Skeletal muscle tissue (tissue), 4 donors: ENCODE measurements around the gene PKHD1. TPM values are rescaled to one million over a fixed set of nuclear protein-coding genes. Genes with fewer than 3 reads are reported as not detected.

Experiments used
- H3K27ac ChIP-seq: one replicate; pipeline ENCODE4 v1.7.0; 2013; ENCODE audit warnings: mild to moderate bottlenecking, low read depth, low read length, inconsistent platforms
- H3K27me3 ChIP-seq, 3 donors: one replicate each; pipeline ENCODE4 v1.7.0; 2013; ENCODE audit warnings: low read length in 3 of 3; ENCODE audit not compliant: control insufficient read depth in 3 of 3, insufficient read depth in 3 of 3
- H3K36me3 ChIP-seq, 3 donors: one replicate each; pipeline ENCODE4 v1.7.0; 2013; ENCODE audit warnings: low read length in 3 of 3; ENCODE audit not compliant: control insufficient read depth in 3 of 3, insufficient read depth in 3 of 3
- H3K4me1 ChIP-seq, 3 donors: one replicate each; pipeline ENCODE4 v1.7.0; 2013; ENCODE audit warnings: low read length in 3 of 3, mild to moderate bottlenecking in 3 of 3; ENCODE audit not compliant: control insufficient read depth in 3 of 3, insufficient read depth in 3 of 3
- H3K4me3 ChIP-seq, 3 donors: one replicate each; pipeline ENCODE4 v1.7.0; 2013; ENCODE audit warnings: low read length in 3 of 3
- H3K9ac ChIP-seq, 3 donors: one replicate each; pipeline ENCODE4 v1.7.0; 2013; ENCODE audit warnings: low read length in 3 of 3, mild to moderate bottlenecking in 3 of 3, moderate library complexity in 2 of 3, low read depth in 1 of 3
- H3K9me3 ChIP-seq, 3 donors: one replicate each; pipeline ENCODE4 v1.7.0; 2013; ENCODE audit warnings: low read length in 3 of 3; ENCODE audit not compliant: control insufficient read depth in 3 of 3
- total RNA-seq: library from RNA; depleted of rRNA; stranded (reverse); fragments of >200 nt; gene quantifications from one replicate; pipeline ENCODE4 v1.2.3, GENCODE V29; 2014
- donor health status: Osteomylitis.

The PKHD1 gene
- total RNA-seq, 1 donor from 2014 or later: 38.6 TPM

DNA sequence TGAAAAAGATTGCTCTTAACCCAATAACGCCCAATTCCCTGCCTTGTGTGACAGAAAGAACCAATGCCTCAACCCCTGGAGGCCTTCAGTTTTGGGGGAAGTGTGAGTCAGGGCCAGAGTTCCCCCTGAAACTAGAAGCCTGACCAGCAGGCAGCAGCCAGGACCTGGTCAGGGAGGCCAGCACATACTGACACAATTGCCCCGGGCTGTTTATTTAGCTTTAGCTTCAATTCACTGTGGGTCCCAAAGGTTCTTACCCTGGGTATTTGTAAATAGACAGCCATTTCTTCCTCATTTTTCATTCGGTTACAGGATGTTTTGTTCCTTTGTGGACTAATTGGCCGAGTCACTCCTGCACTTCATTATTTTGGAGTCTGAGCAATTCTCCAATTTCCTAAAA lies 195.6 kb downstream of the PKHD1 start:
- no peaks in the 10 kb centered on the region for H3K4me1 ChIP-seq
- H3K4me3 ChIP-seq: no peak overlapping the region
- no peak overlapping the region for H3K27ac ChIP-seq
- H3K36me3 ChIP-seq: no peaks in the 10 kb centered on the region
- no peak overlapping the region for H3K9ac ChIP-seq
- no peaks in the 10 kb centered on the region for H3K27me3 ChIP-seq
- H3K9me3 ChIP-seq: no peaks in the 10 kb centered on the region

DNA sequence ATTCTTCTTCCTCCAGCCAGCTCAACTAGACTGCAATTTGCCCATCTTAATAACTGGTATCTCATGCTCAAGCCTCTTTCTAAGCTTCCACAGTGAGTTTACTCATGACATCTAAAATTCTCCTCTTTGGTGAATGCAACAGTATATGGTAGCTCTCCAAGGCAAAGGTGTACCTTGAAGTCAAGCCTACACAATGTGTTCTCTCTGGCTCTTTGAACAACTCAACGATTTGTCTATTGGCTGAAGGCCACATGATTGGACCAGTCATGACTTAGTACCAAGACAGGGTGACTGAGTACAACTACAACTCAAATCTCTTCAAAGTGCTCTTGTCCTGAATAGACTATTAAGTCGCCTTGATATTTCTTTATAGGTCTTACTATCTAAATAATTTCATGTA lies 199.6 kb downstream of the PKHD1 start:
- Histone ChIP-seq H3K27ac (no peak overlapping the region), H3K9ac (no peak overlapping the region), H3K9me3 (no peaks in the 10 kb centered on the region), H3K36me3 (no peaks in the 10 kb centered on the region), H3K4me3 (no peak overlapping the region), H3K4me1 (no peaks in the 10 kb centered on the region), H3K27me3 (no peaks in the 10 kb centered on the region)

- Histone ChIP-seq H3K4me1 (no peaks in the 10 kb centered on the region), H3K27me3 (no peaks in the 10 kb centered on the region), H3K36me3 (no peaks in the 10 kb centered on the region), H3K27ac (no peak overlapping the region), H3K9me3 (no peaks in the 10 kb centered on the region), H3K9ac (no peak overlapping the region), H3K4me3 (no peak overlapping the region)
Measured at GRCh38 chr6:51885957-51886356, 201.5 kb downstream of the PKHD1 start.

- no peaks in the 10 kb centered on the region for H3K9me3 ChIP-seq
- no peaks in the 10 kb centered on the region for H3K4me1 ChIP-seq
- no peak overlapping the region for H3K9ac ChIP-seq
- H3K27ac ChIP-seq: no peak overlapping the region
- H3K36me3 ChIP-seq: no peaks in the 10 kb centered on the region
- no peaks in the 10 kb centered on the region for H3K27me3 ChIP-seq
- H3K4me3 ChIP-seq: no peak overlapping the region
Measured at GRCh38 chr6:51868591-51869355, 218.6 kb downstream of the PKHD1 start.

DNA sequence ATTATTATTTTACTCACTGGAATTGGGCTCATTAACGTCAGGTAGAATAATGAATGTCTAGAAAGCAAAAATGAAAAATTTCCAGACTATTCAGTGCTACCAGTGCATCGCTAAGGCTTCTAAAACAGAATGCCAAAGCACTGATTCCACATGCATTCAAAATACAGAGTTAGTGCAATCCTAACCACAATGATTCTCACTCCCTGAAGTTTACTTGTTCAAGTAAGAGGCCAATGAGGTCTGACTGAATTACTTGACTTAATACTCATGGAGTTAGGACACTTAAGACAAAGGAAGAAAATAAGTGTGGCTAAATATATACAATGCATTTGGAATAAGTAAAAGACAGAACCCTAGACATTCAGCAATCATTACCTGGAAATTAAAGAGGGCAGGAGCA lies 220.5 kb downstream of the PKHD1 start:
- H3K9me3 ChIP-seq: no peaks in the 10 kb centered on the region
- H3K36me3 ChIP-seq: no peaks in the 10 kb centered on the region
- H3K9ac ChIP-seq: no peak overlapping the region
- no peak overlapping the region for H3K27ac ChIP-seq
- no peak overlapping the region for H3K4me3 ChIP-seq
- no peaks in the 10 kb centered on the region for H3K27me3 ChIP-seq
- no peaks in the 10 kb centered on the region for H3K4me1 ChIP-seq

- Histone ChIP-seq H3K27me3 (no peaks in the 10 kb centered on the region), H3K4me3 (no peak overlapping the region), H3K9me3 (no peaks in the 10 kb centered on the region), H3K36me3 (no peaks in the 10 kb centered on the region), H3K4me1 (no peaks in the 10 kb centered on the region), H3K9ac (no peak overlapping the region), H3K27ac (no peak overlapping the region)
Measured at GRCh38 chr6:51865996-51866395, 221.4 kb downstream of the PKHD1 start.

- Histone ChIP-seq H3K9ac (no peak overlapping the region), H3K36me3 (no peaks in the 10 kb centered on the region), H3K27ac (no peak overlapping the region), H3K27me3 (no peaks in the 10 kb centered on the region), H3K4me1 (no peaks in the 10 kb centered on the region), H3K4me3 (no peak overlapping the region), H3K9me3 (no peaks in the 10 kb centered on the region)
Measured at GRCh38 chr6:51865176-51865575, 222.2 kb downstream of the PKHD1 start.

DNA sequence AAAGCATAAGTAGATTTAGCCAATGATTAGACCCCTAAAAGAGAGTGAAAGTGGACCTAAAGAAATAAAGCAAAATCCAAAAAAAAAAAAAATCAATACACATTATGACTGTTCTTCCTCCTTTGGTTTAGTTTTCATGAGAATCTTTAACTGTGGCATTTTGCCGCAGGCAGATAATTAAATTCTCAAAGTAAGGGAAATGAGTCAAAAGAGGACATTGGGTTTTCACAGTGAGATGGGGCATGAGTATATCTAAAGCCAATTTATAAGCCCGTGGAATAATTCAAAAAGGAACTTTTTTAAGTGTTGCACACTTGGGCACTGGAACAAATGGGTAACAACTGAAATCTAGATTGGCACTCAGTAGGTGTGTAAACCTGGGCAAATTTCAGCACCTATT lies 230.3 kb downstream of the PKHD1 start:
- no peak overlapping the region for H3K9ac ChIP-seq
- H3K36me3 ChIP-seq: no peaks in the 10 kb centered on the region
- H3K4me1 ChIP-seq: no peaks in the 10 kb centered on the region
- H3K9me3 ChIP-seq: no peaks in the 10 kb centered on the region
- H3K27ac ChIP-seq: no peak overlapping the region
- H3K27me3 ChIP-seq: no peaks in the 10 kb centered on the region
- H3K4me3 ChIP-seq: no peak overlapping the region

- Histone ChIP-seq H3K27ac (no peak overlapping the region), H3K9ac (no peak overlapping the region), H3K9me3 (no peaks in the 10 kb centered on the region), H3K4me3 (no peak overlapping the region), H3K27me3 (no peaks in the 10 kb centered on the region), H3K4me1 (no peaks in the 10 kb centered on the region), H3K36me3 (no peaks in the 10 kb centered on the region)
Measured at GRCh38 chr6:51856508-51856907, 230.9 kb downstream of the PKHD1 start.

- H3K4me3 ChIP-seq: no peak overlapping the region
Measured at GRCh38 chr6:51855310-51856082, 231.9 kb downstream of the PKHD1 start.

More at GRCh38 chr6:51855310-51856082, 231.9 kb downstream of the PKHD1 start:
- no peaks in the 10 kb centered on the region for H3K4me1 ChIP-seq
- no peaks in the 10 kb centered on the region for H3K27me3 ChIP-seq
- H3K36me3 ChIP-seq: no peaks in the 10 kb centered on the region
- no peak overlapping the region for H3K9ac ChIP-seq
- H3K27ac ChIP-seq: no peak overlapping the region
- H3K9me3 ChIP-seq: no peaks in the 10 kb centered on the region
